Measurements from ENCODE around the gene LYVE1. TPM values are rescaled to one million over a fixed set of nuclear protein-coding genes. Genes with fewer than 3 reads are reported as not detected.

LYVE1 gene
- total and polyA plus RNA-seq, 2 of the 13 experiments (the other 11 are each of a cell fraction or from before 2014, with no cell fraction given): 1.2 to 1.4 TPM

DNA sequence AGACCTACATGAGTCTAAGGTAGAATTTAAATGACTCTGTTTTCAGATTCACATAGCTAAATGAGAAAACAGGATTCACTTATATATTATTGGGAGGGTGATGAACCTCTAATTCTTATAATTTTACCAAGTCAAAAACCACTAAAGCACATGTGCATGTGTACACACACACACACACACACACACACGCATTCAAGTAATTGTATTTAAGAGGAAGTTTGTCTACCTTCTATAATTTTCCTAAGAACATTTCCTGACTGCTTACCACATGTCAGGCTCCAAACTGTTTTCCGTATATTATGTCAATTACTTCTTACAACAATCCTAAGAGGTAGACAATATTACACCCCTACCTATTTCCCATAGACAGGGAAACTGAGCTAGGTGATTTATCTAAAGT is 34.1 kb downstream of the LYVE1 start:
- FAIRE-seq: no peak
- Histone ChIP-seq H3K27me3 (ENCODE audit: control insufficient read depth in 1 of 2, insufficient read depth in 2 of 2, low read length in 2 of 2) (no peaks in the 10 kb centered on the region), H4K20me1 (ENCODE audit: insufficient read depth, low read length) (no peaks in the 10 kb centered on the region), H3K4me1 (ENCODE audit: insufficient read depth, low read length) (peaks cover 4% of the 10 kb centered on the region; the same call in 1 of the 2 replicates), H3K9me3 (ENCODE audit: low read length) (no peaks in the 10 kb centered on the region), H3K36me3 (replicated peaks in 1 of 2; ENCODE audit: control insufficient read depth in 1 of 2, insufficient read depth in 2 of 2, low read length in 2 of 2) (peaks cover 1 to 7% of the 10 kb centered on the region in 2 experiments; a peak in 2 of 5 replicates), H2AFZ (ENCODE audit: low read length) (no peak overlapping the region), H3K4me3 (replicated peaks in 1 of 3; ENCODE audit: insufficient read depth in 1 of 3, low read depth in 2 of 3, low read length in 3 of 3) (no peak overlapping the region), H3K4me2 (ENCODE audit: low read depth, low read length) (no peak overlapping the region), H3K27ac (ENCODE audit: extremely low read length, insufficient read depth, low read length) (no peak overlapping the region), H3K9ac (ENCODE audit: insufficient read depth, low read depth, low read length) (no peak overlapping the region), H3K79me2 (ENCODE audit: insufficient read depth, low read length) (no peaks in the 10 kb centered on the region)
- BruUV-seq (replicated peaks): no TSS peak
- WGBS (ENCODE audit: low lambda C conversion rate): 99% methylated on average over 2 of the region's 2 CpGs
- CTCF ChIA-PET (ENCODE audit: low intra/inter-chr PET ratio, low total read pairs): no interaction called here
- ATAC-seq: no peak
- intact Hi-C loops (cut with micrococcal nuclease; ENCODE audit: unreplicated experiment) (no loop called here), in situ Hi-C loops (cut with HindIII; ENCODE audit: extremely low pct_ligation_motif_present, low pct_unique_long_range_greater_than_20kb) (no loop called here)
- DNase-seq (ENCODE audit: low spot score): no peak
- POLR2A ChIA-PET: no interaction called here
- no peak for TF ChIP-seq MTA1 (CRISPR knock-in tag; IDR thresholded peaks at IDR 0.05; ENCODE audit: borderline replicate concordance)
- TF ChIP-seq BCLAF1 (IDR thresholded peaks at IDR 0.05): no peak
- TF ChIP-seq ZNF383 (CRISPR knock-in tag; IDR thresholded peaks at IDR 0.05; ENCODE audit: borderline replicate concordance): no peak
- no peak for TF ChIP-seq SNAI1 (CRISPR knock-in tag; IDR thresholded peaks at IDR 0.05; ENCODE audit: borderline replicate concordance)
- no peak for TF ChIP-seq ZNF367 (CRISPR knock-in tag; IDR thresholded peaks at IDR 0.05; ENCODE audit: borderline replicate concordance)
- TF ChIP-seq MED1 (CRISPR knock-in tag; IDR thresholded peaks at IDR 0.05): no peak
- no peak for TF ChIP-seq ZNF609 (CRISPR knock-in tag; IDR thresholded peaks at IDR 0.05; ENCODE audit: borderline replicate concordance)
- TF ChIP-seq ZNF749 (CRISPR knock-in tag; IDR thresholded peaks at IDR 0.05; ENCODE audit: borderline replicate concordance): no peak
- TF ChIP-seq GABPB1 (CRISPR knock-in tag; IDR thresholded peaks at IDR 0.05): no peak
- no peak for TF ChIP-seq ZNF354B (CRISPR knock-in tag; IDR thresholded peaks at IDR 0.05)
- no peak for TF ChIP-seq ZNF317 (CRISPR knock-in tag; IDR thresholded peaks at IDR 0.05)
- no peak for TF ChIP-seq SIX1 (CRISPR knock-in tag; IDR thresholded peaks at IDR 0.05; ENCODE audit: borderline replicate concordance)
- no peak for TF ChIP-seq ZNF124 (CRISPR knock-in tag; IDR thresholded peaks at IDR 0.05)
- TF ChIP-seq HNRNPK (IDR thresholded peaks at IDR 0.05; ENCODE audit: low read depth, low read length, poor library complexity, severe bottlenecking): no peak
- TF ChIP-seq ZSCAN20 (CRISPR knock-in tag; IDR thresholded peaks at IDR 0.05; ENCODE audit: borderline replicate concordance): no peak
- TF ChIP-seq ZNF441 (CRISPR knock-in tag; IDR thresholded peaks at IDR 0.05; ENCODE audit: borderline replicate concordance): no peak

Data from HepG2 (cell line).